Cardiac muscle cell (in vitro differentiated cells and primary cell): Measurements from ENCODE around the gene STK40. TPM values are rescaled to one million over a fixed set of nuclear protein-coding genes. Genes with fewer than 3 reads are reported as not detected.

Experiments
- DNase-seq, 2 donors: peaks; one replicate each; pipeline versions ENCODE4 v3.0.0 to v3.0.0-alpha.2; 2010 to 2017; ENCODE audit warnings: low read depth in 1 of 2, low spot score in 1 of 2
- H3K27ac ChIP-seq: fragments of 200-600 bp; sonication (generic); 2 replicates; pipeline ENCODE4 v1.5.1; 2016
- H3K27me3 ChIP-seq: fragments of 200-600 bp; sonication (generic); 2 replicates; pipeline ENCODE4 v1.6.0; 2016; ENCODE audit warnings: control low read depth
- H3K36me3 ChIP-seq: fragments of 200-600 bp; sonication (generic); 2 replicates; pipeline ENCODE4 v1.5.1; 2016; ENCODE audit warnings: control low read depth
- H3K4me1 ChIP-seq: fragments of 200-600 bp; sonication (generic); 2 replicates; pipeline ENCODE4 v1.8.1; 2017; ENCODE audit warnings: low read depth, mild to moderate bottlenecking, mixed run types
- H3K4me3 ChIP-seq: fragments of 200-600 bp; sonication (generic); 2 replicates; pipeline ENCODE4 v1.5.1; 2016; ENCODE audit warnings: mild to moderate bottlenecking
- H3K9me3 ChIP-seq: fragments of 200-600 bp; sonication (generic); 2 replicates; pipeline ENCODE4 v1.5.1; 2017; ENCODE audit warnings: low read depth, mild to moderate bottlenecking, control low read depth
- CTCF ChIP-seq: IDR thresholded peaks from 2 replicates; pipeline ENCODE4 v1.5.1; 2012; ENCODE audit warnings: low read depth, mild to moderate bottlenecking, low read length
- polyA plus RNA-seq: library from polyadenylated mRNA; unstranded; fragments of >200 nt; fragmentation: Nextera tagmentation; extraction: Ambion mirVana; gene quantifications from 2 replicates; pipeline ENCODE4 v1.2.1, GENCODE V29; 2016
- total RNA-seq: library from RNA; depleted of rRNA; stranded (reverse); fragments of >200 nt; gene quantifications from 2 replicates; pipeline ENCODE4 v1.2.3, GENCODE V29; 2016

STK40 gene
- total and polyA plus RNA-seq, 2 experiments from 2014 or later, result 37.0 to 51.1 TPM

- H3K36me3 ChIP-seq, result peaks cover 39% of the 10 kb centered on the region
- H3K9me3 ChIP-seq, result no peaks in the 10 kb centered on the region
- no peak overlapping the region for H3K27ac ChIP-seq
- no peak for DNase-seq
- no peak for TF ChIP-seq CTCF
- H3K4me1 ChIP-seq, result peaks cover 13% of the 10 kb centered on the region
- no peaks in the 10 kb centered on the region for H3K27me3 ChIP-seq
- H3K4me3 ChIP-seq, result no peak overlapping the region
Measured at GRCh38 chr1:36303650-36304360, 81.9 kb downstream of the STK40 start.

DNA sequence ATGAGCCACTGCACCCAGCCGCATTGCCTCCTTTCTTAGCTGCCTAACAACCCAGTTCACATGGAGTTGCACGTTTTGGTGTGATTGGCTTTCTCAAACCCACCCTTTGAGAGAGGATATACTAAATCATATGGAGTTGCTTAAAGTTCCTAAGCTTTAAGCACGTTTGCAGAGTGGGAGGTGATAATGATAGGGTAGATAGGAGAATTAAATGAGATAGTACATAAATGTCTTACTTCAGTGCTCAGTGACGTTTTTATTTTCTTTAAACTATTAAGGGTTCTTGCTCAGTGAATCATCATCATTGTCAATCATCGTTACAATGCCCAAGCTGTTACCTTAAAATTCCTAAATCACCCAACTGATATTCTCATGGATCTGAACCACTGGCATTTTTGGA lies 82.5 kb downstream of the STK40 start:
- H3K4me3 ChIP-seq, result no peak overlapping the region
- no peaks in the 10 kb centered on the region for H3K9me3 ChIP-seq
- no peak overlapping the region for H3K27ac ChIP-seq
- H3K4me1 ChIP-seq, result peaks cover 13% of the 10 kb centered on the region
- DNase-seq, result no peak
- peaks cover 41% of the 10 kb centered on the region for H3K36me3 ChIP-seq
- no peak for TF ChIP-seq CTCF
- H3K27me3 ChIP-seq, result no peaks in the 10 kb centered on the region

DNA sequence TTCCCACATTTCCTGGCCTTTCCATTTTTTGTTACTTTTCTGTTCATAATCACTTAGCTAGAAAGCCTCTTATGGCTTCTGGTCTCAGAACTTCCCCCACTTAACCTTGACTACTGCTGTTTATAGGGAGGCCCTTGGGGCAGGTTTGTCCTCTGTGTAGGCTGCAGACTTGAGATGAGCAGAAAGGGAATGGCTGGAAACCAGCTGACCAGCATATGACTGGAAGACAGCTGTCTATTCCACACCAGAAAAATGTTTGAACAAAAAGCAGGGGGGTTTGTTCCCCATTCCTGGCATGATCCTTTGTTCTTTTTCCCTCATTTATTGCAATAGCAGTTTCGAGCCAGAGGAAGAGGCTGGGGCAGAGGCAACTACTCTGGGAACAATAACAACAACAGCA lies 84.5 kb downstream of the STK40 start:
- H3K4me3 ChIP-seq, result no peak overlapping the region
- peaks cover 55% of the 10 kb centered on the region for H3K36me3 ChIP-seq
- H3K27me3 ChIP-seq, result no peaks in the 10 kb centered on the region
- H3K4me1 ChIP-seq, result peaks cover 11% of the 10 kb centered on the region
- no peak for TF ChIP-seq CTCF
- no peak for DNase-seq
- H3K27ac ChIP-seq, result no peak overlapping the region
- H3K9me3 ChIP-seq, result no peaks in the 10 kb centered on the region

GRCh38 chr1:36300526-36300925 lies 85.2 kb downstream of the STK40 start:
- Histone ChIP-seq H3K4me3 (no peak overlapping the region), H3K36me3 (peaks cover 55% of the 10 kb centered on the region), H3K4me1 (peaks cover 7% of the 10 kb centered on the region), H3K27me3 (no peaks in the 10 kb centered on the region), H3K27ac (no peak overlapping the region), H3K9me3 (no peaks in the 10 kb centered on the region)
- no peak for TF ChIP-seq CTCF
- no peak for DNase-seq

- TF ChIP-seq CTCF, result no peak
Measured at GRCh38 chr1:36298640-36299039, 87.1 kb downstream of the STK40 start.

More at GRCh38 chr1:36298640-36299039, 87.1 kb downstream of the STK40 start:
- Histone ChIP-seq H3K27me3 (no peaks in the 10 kb centered on the region), H3K4me1 (peaks cover 3% of the 10 kb centered on the region), H3K9me3 (no peaks in the 10 kb centered on the region), H3K27ac (no peak overlapping the region), H3K4me3 (no peak overlapping the region), H3K36me3 (peaks cover 60% of the 10 kb centered on the region)
- DNase-seq, result no peak
